Measurements from ENCODE around the gene TTC1.

TTC1 gene

DNA sequence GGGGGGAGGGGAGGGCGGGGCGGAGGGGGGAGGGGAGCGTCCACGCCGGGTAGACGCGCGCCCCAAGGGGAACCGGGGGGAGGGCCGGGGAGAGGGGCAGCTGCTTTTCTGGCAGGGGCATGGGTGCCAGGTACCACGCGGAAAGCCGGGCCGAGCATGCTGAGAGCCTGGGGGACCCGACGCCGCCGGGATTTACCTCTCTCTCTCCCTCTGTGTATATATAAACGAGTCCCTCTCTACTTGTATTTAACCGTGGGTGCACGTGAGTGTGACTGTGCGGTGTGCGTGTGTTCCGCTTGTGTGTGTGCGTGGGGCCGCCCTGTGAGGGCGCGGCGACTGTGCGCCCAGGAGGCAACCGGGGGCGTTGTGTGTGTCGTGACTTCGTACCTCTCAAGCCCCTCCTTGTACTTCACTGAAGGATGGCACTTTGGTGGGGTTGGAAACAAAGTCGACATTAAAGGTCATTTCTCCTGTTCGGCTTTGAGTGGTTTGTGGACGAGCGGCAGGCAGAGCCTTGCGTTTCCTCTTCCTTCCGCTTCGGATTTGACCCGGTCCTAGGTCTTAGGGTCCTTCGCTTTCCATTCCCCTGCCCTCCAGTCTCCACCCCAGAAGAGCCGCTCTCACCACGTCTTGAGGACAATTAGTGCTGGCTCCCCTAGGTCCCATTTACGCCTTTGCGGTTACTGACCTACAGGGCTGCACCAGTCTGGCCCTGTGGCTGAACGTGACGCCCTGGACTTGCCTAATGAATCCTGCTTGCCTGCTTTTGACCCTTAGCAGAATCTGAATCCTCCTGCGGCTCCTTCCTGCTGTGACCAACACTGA, 36.2 kb upstream of the TTC1 start:
- TF ChIP-seq, protein P1, sequence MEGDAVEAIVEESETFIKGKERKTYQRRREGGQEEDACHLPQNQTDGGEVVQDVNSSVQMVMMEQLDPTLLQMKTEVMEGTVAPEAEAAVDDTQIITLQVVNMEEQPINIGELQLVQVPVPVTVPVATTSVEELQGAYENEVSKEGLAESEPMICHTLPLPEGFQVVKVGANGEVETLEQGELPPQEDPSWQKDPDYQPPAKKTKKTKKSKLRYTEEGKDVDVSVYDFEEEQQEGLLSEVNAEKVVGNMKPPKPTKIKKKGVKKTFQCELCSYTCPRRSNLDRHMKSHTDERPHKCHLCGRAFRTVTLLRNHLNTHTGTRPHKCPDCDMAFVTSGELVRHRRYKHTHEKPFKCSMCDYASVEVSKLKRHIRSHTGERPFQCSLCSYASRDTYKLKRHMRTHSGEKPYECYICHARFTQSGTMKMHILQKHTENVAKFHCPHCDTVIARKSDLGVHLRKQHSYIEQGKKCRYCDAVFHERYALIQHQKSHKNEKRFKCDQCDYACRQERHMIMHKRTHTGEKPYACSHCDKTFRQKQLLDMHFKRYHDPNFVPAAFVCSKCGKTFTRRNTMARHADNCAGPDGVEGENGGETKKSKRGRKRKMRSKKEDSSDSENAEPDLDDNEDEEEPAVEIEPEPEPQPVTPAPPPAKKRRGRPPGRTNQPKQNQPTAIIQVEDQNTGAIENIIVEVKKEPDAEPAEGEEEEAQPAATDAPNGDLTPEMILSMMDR (IDR thresholded peaks at IDR 0.05) = no peak
- no peaks in the 10 kb centered on the region for H3K9me3 ChIP-seq
- no peaks in the 10 kb centered on the region for H3K36me3 ChIP-seq
- peak overlapping the region; percentile 47 to 57 for H3K4me3 ChIP-seq
- intact Hi-C loops (cut with DNase I; ENCODE audit: low total_unique reads) = no loop called here
- DNase-seq = no peak
- peaks cover 0 to 39% (median 13%) of the 10 kb centered on the region in 4 donors for H3K4me1 ChIP-seq
- H3K27ac ChIP-seq = peak overlapping the region; percentile 40 to 43
- H3K27me3 ChIP-seq = peaks cover 0 to 8% of the 10 kb centered on the region in 2 donors

GRCh38 chr5:159975462-159976019, 33.4 kb upstream of the TTC1 start:
- intact Hi-C loops (cut with DNase I; ENCODE audit: low total_unique reads) = no loop called here
- H3K4me1 ChIP-seq = peaks cover 0 to 39% (median 13%) of the 10 kb centered on the region in 4 donors
- no peaks in the 10 kb centered on the region for H3K36me3 ChIP-seq
- H3K9me3 ChIP-seq = no peaks in the 10 kb centered on the region
- TF ChIP-seq, protein P1 (IDR thresholded peaks at IDR 0.05) = no peak
- H3K4me3 ChIP-seq = no peak overlapping the region
- peaks cover 0 to 8% of the 10 kb centered on the region in 2 donors for H3K27me3 ChIP-seq
- peak overlapping the region; percentile 26 to 61 for H3K27ac ChIP-seq
- DNase-seq = peak in 1 of 2 donors; percentile 77

GRCh38 chr5:159976921-159977320, 32.0 kb upstream of the TTC1 start:
- intact Hi-C loops (cut with DNase I; ENCODE audit: low total_unique reads) = no loop called here
- Histone ChIP-seq H3K27me3 (peaks cover 0 to 8% of the 10 kb centered on the region in 2 donors), H3K9me3 (no peaks in the 10 kb centered on the region), H3K27ac (no peak overlapping the region), H3K36me3 (no peaks in the 10 kb centered on the region), H3K4me3 (no peak overlapping the region), H3K4me1 (peaks cover 0 to 38% (median 10%) of the 10 kb centered on the region in 4 donors)
- no peak for DNase-seq
- TF ChIP-seq, protein P1 (IDR thresholded peaks at IDR 0.05) = no peak

DNA sequence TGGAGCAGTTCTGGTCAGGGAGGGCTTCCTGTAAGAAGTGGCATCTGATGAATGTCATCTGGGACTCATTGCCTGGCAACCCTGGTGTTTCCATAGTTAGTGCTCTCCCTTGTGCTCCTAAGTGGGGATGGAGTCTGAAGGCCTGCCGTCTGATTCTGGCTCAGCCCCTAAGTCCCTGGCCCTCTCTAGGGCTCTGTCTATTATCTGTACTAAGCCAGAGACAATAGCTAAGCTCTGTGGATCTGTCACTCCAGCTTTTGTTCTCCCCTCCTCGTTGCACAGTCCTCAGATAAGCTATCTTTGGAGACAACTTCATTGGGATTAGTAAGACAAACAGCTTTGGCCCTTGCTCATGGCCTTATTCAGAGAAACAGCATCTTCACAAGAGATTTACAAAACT, 30.6 kb upstream of the TTC1 start:
- Histone ChIP-seq H3K27me3 (no peaks in the 10 kb centered on the region), H3K4me3 (no peak overlapping the region), H3K36me3 (no peaks in the 10 kb centered on the region), H3K4me1 (peaks cover 0 to 31% (median 6%) of the 10 kb centered on the region in 4 donors), H3K9me3 (no peaks in the 10 kb centered on the region), H3K27ac (no peak overlapping the region)
- TF ChIP-seq, protein P1 (IDR thresholded peaks at IDR 0.05) = no peak
- no peak for DNase-seq
- intact Hi-C loops (cut with DNase I; ENCODE audit: low total_unique reads) = no loop called here

GRCh38 chr5:159982421-159983173, 26.3 kb upstream of the TTC1 start:
- Histone ChIP-seq H3K27ac (no peak overlapping the region), H3K27me3 (no peaks in the 10 kb centered on the region), H3K4me3 (no peak overlapping the region), H3K4me1 (peaks cover 0 to 17% (median 6%) of the 10 kb centered on the region in 4 donors), H3K36me3 (no peaks in the 10 kb centered on the region), H3K9me3 (no peaks in the 10 kb centered on the region)
- TF ChIP-seq, protein P1 (IDR thresholded peaks at IDR 0.05) = no peak
- no peak for DNase-seq
- intact Hi-C loops (cut with DNase I; ENCODE audit: low total_unique reads) = no loop called here
